Effector memory CD4-positive, alpha-beta T cell (primary cell): ENCODE data around the gene CDH6.

Experiments
- DNase-seq, 3 donors: peaks; one replicate each; pipeline ENCODE4 v3.0.0-alpha.2; 2020
- H3K27ac ChIP-seq: 2 replicates; pipeline ENCODE4 v1.7.0; 2013; ENCODE audit warnings: mild to moderate bottlenecking, low read length, moderate library complexity; ENCODE audit not compliant: insufficient read depth, poor library complexity, severe bottlenecking
- H3K27me3 ChIP-seq: replicated peaks from 2 replicates; pipeline ENCODE4 v1.7.0; 2013; ENCODE audit warnings: mild to moderate bottlenecking, low read length; ENCODE audit not compliant: insufficient read depth, control insufficient read depth, poor library complexity, severe bottlenecking
- H3K36me3 ChIP-seq: 2 replicates; pipeline ENCODE4 v1.7.0; 2013; ENCODE audit warnings: mild to moderate bottlenecking, low read length, moderate library complexity; ENCODE audit not compliant: control insufficient read depth, insufficient read depth
- H3K4me1 ChIP-seq: 2 replicates; pipeline ENCODE4 v1.7.0; 2013; ENCODE audit warnings: low read length, mild to moderate bottlenecking; ENCODE audit not compliant: control insufficient read depth, insufficient read depth, poor library complexity, severe bottlenecking
- H3K4me3 ChIP-seq: 2 replicates; pipeline ENCODE4 v1.7.0; 2013; ENCODE audit warnings: low read length, low read depth, mild to moderate bottlenecking; ENCODE audit not compliant: insufficient read depth, poor library complexity, severe bottlenecking
- H3K9me3 ChIP-seq: 2 replicates; pipeline ENCODE4 v1.7.0; 2013; ENCODE audit warnings: mild to moderate bottlenecking, low read length, moderate library complexity; ENCODE audit not compliant: control insufficient read depth

Gene CDH6

DNA sequence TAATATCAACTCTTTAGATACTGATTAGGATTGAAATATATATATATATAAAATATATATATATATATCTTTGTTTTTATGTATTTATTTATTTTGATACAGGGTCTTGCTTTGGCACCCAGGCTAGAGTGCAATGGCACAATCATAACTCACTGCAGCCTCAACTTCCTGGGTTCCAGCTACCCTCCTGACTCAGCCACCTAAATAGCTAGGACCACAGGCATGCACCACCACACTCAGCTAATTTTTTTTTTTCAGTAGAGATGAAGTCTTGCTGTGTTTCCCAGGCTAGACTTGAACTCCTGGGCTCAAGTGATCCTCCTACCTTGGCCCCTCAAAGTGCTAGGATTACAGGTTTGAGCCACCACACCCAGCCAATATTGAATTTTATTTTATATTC is 20.6 kb upstream of the CDH6 start:
- Histone ChIP-seq H3K4me3 (no peak overlapping the region), H3K9me3 (no peaks in the 10 kb centered on the region), H3K4me1 (no peaks in the 10 kb centered on the region), H3K27ac (no peak overlapping the region), H3K27me3 (no peaks in the 10 kb centered on the region), H3K36me3 (no peaks in the 10 kb centered on the region)
- DNase-seq, result no peak

DNA sequence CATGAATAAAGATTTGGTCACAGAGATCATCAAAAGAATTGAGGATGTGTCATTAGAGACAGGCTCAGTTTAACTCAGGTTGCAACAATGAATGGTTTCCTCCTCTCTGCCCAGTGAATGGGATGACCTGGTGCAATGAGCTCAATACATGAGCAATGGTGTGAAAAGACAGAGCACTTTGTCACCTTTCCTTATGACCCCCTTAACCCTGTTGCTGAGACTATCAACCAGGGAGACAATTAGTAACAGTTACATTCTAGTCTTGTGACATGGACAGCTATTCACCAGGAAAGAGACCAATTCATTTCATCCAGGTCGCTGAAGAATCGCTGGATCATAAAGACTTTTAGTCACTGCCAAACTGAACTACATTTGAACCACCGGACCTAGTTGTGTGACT is 19.9 kb upstream of the CDH6 start:
- no peaks in the 10 kb centered on the region for H3K36me3 ChIP-seq
- DNase-seq, result no peak
- H3K4me3 ChIP-seq, result no peak overlapping the region
- no peaks in the 10 kb centered on the region for H3K4me1 ChIP-seq
- no peaks in the 10 kb centered on the region for H3K27me3 ChIP-seq
- H3K27ac ChIP-seq, result no peak overlapping the region
- no peaks in the 10 kb centered on the region for H3K9me3 ChIP-seq

DNA sequence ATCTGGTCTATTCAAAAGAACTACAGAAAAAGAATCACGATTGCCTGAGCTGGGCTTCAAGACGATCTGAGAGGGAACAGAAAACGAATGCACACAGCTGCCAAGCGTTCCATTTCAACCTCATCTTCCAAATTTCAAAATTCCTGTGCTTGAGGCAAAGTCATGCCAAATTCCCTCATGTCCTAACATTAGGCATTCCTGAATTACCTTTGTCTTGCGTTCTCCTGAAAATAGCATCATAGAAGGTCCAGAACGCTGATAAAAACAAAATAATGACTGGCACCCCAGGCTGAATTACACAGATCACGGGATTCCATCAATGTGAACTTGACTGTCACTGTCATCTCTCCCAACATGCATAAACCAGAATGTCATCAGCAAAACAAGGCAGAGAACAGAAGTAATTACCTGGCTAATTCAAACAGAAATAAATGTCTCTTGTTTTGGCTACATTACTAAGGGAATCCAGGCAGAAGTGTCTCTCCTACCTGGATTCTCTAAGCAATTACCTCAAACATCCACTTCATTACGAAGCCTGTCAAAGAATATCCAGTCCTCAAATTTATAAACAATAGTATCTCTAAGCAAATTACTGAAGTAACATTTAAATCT is 12.0 kb upstream of the CDH6 start:
- no peaks in the 10 kb centered on the region for H3K9me3 ChIP-seq
- no peak for DNase-seq
- H3K27ac ChIP-seq, result no peak overlapping the region
- H3K27me3 ChIP-seq, result no peaks in the 10 kb centered on the region
- H3K4me3 ChIP-seq, result no peak overlapping the region
- no peaks in the 10 kb centered on the region for H3K4me1 ChIP-seq
- H3K36me3 ChIP-seq, result no peaks in the 10 kb centered on the region

DNA sequence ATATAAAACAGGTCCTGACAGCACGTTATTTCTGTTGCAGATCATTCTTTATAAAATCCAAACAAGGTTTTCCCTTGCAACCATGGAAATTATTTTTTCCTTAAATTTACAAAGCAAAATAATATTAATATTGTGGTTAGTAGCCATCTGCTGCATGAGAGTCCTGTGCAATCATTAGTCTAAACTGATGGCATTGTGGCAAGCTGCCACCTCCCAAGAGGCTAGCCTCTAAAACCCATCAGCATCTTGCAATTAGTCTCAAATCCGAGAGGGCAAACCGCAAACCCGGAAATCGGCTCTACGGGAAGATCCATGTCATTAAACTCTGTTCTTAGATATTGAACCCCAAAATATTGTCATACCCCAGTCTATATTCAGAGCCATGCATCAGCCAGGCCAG is 11.3 kb upstream of the CDH6 start:
- H3K27me3 ChIP-seq, result no peaks in the 10 kb centered on the region
- DNase-seq, result no peak
- H3K4me1 ChIP-seq, result no peaks in the 10 kb centered on the region
- no peak overlapping the region for H3K27ac ChIP-seq
- H3K36me3 ChIP-seq, result no peaks in the 10 kb centered on the region
- no peaks in the 10 kb centered on the region for H3K9me3 ChIP-seq
- H3K4me3 ChIP-seq, result no peak overlapping the region

DNA sequence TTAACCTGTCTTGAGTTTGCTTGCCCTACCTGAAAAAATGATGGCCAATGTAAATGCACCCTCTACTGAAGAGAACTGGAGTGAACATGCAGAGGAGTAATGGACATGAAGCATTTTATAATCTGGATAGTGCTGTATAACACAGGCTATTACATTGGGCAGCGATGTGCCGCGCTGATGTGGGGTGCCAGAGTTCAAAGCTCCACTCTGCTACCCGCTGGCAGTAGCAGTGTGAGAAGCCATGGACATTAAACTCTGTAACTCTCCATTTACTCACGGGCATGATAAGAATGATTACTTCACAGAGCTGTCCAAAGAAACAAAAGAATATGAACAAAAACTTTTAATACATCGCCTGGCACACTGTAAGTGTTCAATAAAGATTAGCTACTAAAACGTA is 7.5 kb upstream of the CDH6 start:
- no peaks in the 10 kb centered on the region for H3K9me3 ChIP-seq
- H3K4me3 ChIP-seq, result no peak overlapping the region
- H3K27ac ChIP-seq, result no peak overlapping the region
- H3K36me3 ChIP-seq, result no peaks in the 10 kb centered on the region
- H3K4me1 ChIP-seq, result no peaks in the 10 kb centered on the region
- no peaks in the 10 kb centered on the region for H3K27me3 ChIP-seq
- no peak for DNase-seq

DNA sequence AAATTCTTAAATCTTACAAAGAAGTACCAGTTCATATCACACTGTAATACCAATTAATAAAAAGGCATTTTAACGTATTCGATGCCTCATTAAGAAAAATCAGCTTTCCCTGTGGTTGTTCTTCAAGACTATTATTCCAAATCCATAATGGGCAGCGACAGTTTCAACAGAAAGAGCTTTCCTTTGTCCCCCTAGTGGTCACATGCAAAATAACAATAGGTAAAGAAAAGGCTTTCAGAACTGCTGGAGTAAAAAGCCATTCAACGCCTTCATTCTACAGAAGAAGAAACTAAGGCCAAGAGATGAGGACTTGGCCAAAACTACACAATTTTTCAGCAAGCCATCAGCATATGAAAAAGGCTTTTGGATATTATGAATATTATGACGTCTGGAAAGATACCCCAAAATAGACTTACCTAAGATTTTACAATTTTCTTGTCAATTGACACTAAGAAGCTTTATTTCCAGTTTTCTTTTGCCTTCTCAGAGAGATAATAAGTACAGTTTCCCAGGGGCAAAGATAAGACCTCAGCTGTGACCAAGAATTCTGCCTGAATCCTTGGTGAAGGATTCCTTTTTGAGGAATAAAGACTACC is 6.7 kb upstream of the CDH6 start:
- H3K9me3 ChIP-seq, result no peaks in the 10 kb centered on the region
- H3K4me3 ChIP-seq, result no peak overlapping the region
- H3K27ac ChIP-seq, result no peak overlapping the region
- DNase-seq, result no peak
- no peaks in the 10 kb centered on the region for H3K4me1 ChIP-seq
- no peaks in the 10 kb centered on the region for H3K27me3 ChIP-seq
- H3K36me3 ChIP-seq, result no peaks in the 10 kb centered on the region

DNA sequence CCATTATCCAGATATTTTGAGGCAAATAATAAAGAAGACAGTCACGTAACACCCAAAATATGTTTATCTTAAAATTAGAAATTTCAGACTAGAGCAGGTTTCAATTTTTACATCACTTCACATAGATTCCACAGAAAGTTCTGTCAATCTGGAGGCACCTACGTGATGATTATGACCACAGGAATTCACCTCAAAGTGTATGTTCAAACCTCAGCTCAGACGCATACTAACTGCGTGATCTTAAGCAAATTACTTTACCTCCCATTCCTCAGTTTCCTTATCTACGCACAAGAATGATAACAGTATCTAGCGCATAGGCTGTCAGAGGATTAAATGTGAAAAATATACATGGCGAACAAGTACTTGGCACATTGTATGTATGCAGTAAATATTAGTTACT is 5.9 kb upstream of the CDH6 start:
- Histone ChIP-seq H3K4me1 (no peaks in the 10 kb centered on the region), H3K4me3 (no peak overlapping the region), H3K27ac (no peak overlapping the region), H3K9me3 (no peaks in the 10 kb centered on the region), H3K27me3 (no peaks in the 10 kb centered on the region), H3K36me3 (no peaks in the 10 kb centered on the region)
- DNase-seq, result no peak

DNA sequence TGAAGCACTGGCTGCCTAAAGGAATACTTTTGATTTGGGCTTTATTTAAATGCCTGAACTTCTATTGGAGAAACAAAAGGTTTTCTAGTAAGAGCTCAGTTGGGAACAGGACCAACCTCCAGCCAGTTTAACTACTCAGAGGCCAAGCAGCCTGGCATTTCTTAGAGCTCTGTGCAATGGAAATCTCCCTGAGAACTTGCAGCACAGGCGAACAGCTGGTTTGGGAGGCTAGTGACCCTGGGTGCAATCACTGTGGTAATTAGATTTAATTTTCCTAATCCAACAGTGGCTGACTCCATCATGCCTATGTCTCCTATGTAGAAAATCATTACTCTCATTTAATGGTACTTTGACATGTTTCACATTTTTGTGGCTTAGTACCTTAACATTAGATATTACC is 1.0 kb upstream of the CDH6 start:
- Histone ChIP-seq H3K27me3 (peaks cover 4% of the 10 kb centered on the region), H3K9me3 (no peaks in the 10 kb centered on the region), H3K27ac (no peak overlapping the region), H3K36me3 (no peaks in the 10 kb centered on the region), H3K4me3 (no peak overlapping the region), H3K4me1 (no peaks in the 10 kb centered on the region)
- no peak for DNase-seq

DNA sequence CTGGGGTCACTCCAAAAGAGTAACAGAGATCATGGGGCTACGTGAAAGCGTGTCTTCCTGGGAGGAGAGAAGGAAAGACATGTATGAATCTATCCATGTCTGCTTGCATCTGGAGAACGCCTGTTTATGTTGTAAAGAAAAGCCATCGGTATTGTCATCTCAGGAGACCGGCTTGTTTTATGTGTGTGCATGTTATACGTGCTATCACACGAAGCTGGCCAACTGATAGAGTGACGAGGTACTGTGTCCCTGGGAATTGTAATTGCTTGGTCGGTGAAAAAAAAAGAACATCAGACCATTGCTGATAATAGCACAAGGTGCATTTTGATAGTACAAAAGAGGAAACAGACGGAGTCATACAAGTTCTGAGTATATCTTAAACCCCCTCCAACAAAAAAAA is 370 bp upstream of the CDH6 start:
- peaks cover 4% of the 10 kb centered on the region for H3K27me3 ChIP-seq
- no peaks in the 10 kb centered on the region for H3K4me1 ChIP-seq
- no peaks in the 10 kb centered on the region for H3K36me3 ChIP-seq
- no peaks in the 10 kb centered on the region for H3K9me3 ChIP-seq
- H3K4me3 ChIP-seq, result no peak overlapping the region
- DNase-seq, result no peak
- no peak overlapping the region for H3K27ac ChIP-seq

DNA sequence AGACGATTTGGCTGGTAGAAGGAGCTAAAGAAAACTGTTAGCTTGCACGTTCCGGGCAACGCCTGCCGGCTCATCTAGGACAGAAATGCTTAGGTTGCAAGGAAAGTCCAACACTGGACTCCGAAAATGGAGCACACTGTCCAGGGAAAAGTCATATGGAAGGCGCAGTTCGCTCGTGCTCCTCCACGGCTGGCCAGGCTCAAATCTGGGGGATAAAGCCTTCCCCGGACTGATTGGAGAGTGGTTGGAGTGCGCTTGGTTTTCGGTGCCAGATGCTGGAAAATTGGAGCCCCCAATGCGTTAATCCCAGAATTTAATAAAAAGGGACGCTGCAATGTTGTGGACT is 955 bp downstream of the CDH6 start:
- Histone ChIP-seq H3K27me3 (peaks cover 4% of the 10 kb centered on the region), H3K27ac (no peak overlapping the region), H3K9me3 (no peaks in the 10 kb centered on the region), H3K4me1 (no peaks in the 10 kb centered on the region), H3K36me3 (no peaks in the 10 kb centered on the region), H3K4me3 (no peak overlapping the region)
- DNase-seq, result no peak
